HepG2 (cell line): ENCODE measurements around the gene STARD6. TPM values are rescaled to one million over a fixed set of nuclear protein-coding genes. Genes with fewer than 3 reads are reported as not detected.

Experiments
- ATAC-seq: fragments of 200-7000 bp; cut with Tn5 transposase; 3 replicates; pipeline ENCODE4 v1.9.1; 2020; ENCODE audit warnings: mild to moderate bottlenecking, moderate library complexity
- BruUV-seq: library from RNA; stranded (reverse); fragments of 400-500 nt; replicated peaks from 2 replicates; lab custom pipeline; 2021; lab: Mats Ljungman, UMichigan
- CTCF ChIA-PET: fragments of 300-600 bp; formaldehyde crosslinking; extraction: SDS; loops from one replicate; lab custom pipeline; 2021; ENCODE audit warnings: low total read pairs, inconsistent platforms, low intra/inter-chr PET ratio; lab: Yijun Ruan, JAX
- POLR2A ChIA-PET: fragments of 350-600 bp; sonication (Branson Sonifier 250); formaldehyde crosslinking; loops from one replicate; lab custom pipeline; 2020; ENCODE audit warnings: antibody characterized with exemption, inconsistent platforms; lab: Yijun Ruan, JAX
- DNase-seq: peaks from one replicate; pipeline ENCODE4 v3.0.0-alpha.2; 2015; ENCODE audit warnings: low spot score
- FAIRE-seq: peaks from 3 replicates; lab custom pipeline; 2011; peaks lifted over from hg19 to GRCh38; lab: Jason Lieb, UNC
- H2AFZ ChIP-seq: one replicate; pipeline ENCODE4 v1.6.1; 2011; ENCODE audit warnings: low read length, inconsistent platforms
- H3K27ac ChIP-seq: fragments of 300-600 bp; 3 replicates; pipeline ENCODE4 v1.8.0; 2011; ENCODE audit warnings: mixed run types, mild to moderate bottlenecking, mixed read lengths, low read length, inconsistent platforms; ENCODE audit not compliant: insufficient read depth; ENCODE audit errors: extremely low read length
- H3K27me3 ChIP-seq, 2 experiments: fragments of 200-600 bp in 1 of 2; 2 replicates in 1 of 2; 3 replicates in 1 of 2; pipeline versions ENCODE4 v1.6.0 to v1.8.0; 2011; ENCODE audit warnings: low read length in 2 of 2, mild to moderate bottlenecking in 2 of 2, moderate library complexity in 2 of 2, inconsistent platforms in 1 of 2; ENCODE audit not compliant: insufficient read depth in 2 of 2, control insufficient read depth in 1 of 2
- H3K36me3 ChIP-seq, 2 experiments: fragments of 200-600 bp in 1 of 2; replicated peaks in 1 of 2; 2 replicates in 1 of 2; 3 replicates in 1 of 2; pipeline versions ENCODE4 v1.5.1 to v1.8.0; 2011; ENCODE audit warnings: low read length in 2 of 2, inconsistent platforms in 1 of 2; ENCODE audit not compliant: insufficient read depth in 2 of 2, control insufficient read depth in 1 of 2
- H3K4me1 ChIP-seq: 2 replicates; pipeline ENCODE4 v1.5.1; 2012; ENCODE audit warnings: low read length, inconsistent platforms; ENCODE audit not compliant: insufficient read depth
- H3K4me2 ChIP-seq: 2 replicates; pipeline ENCODE4 v1.6.0; 2011; ENCODE audit warnings: low read depth, low read length, inconsistent platforms
- H3K4me3 ChIP-seq, 3 experiments: fragments of 200-600 bp in 1 of 3; sonication (generic), shearing (Covaris generic) in 1 of 3; replicated peaks in 1 of 3; 2 replicates each; pipeline ENCODE4 v1.5.1; 2011 to 2016; ENCODE audit warnings: low read length in 3 of 3, inconsistent platforms in 2 of 3, low read depth in 2 of 3, mild to moderate bottlenecking in 2 of 3, control low read depth in 1 of 3, mixed read lengths in 1 of 3; ENCODE audit not compliant: insufficient read depth in 1 of 3
- H3K79me2 ChIP-seq: one replicate; pipeline ENCODE4 v1.6.1; 2011; ENCODE audit warnings: low read length, inconsistent platforms; ENCODE audit not compliant: insufficient read depth
- H3K9ac ChIP-seq: 2 replicates; pipeline ENCODE4 v1.6.0; 2011; ENCODE audit warnings: mild to moderate bottlenecking, low read depth, low read length, inconsistent platforms; ENCODE audit not compliant: insufficient read depth
- H3K9me3 ChIP-seq: 2 replicates; pipeline ENCODE4 v1.5.1; 2012; ENCODE audit warnings: mild to moderate bottlenecking, low read length
- H4K20me1 ChIP-seq: 2 replicates; pipeline ENCODE4 v1.6.0; 2011; ENCODE audit warnings: inconsistent platforms, mild to moderate bottlenecking, low read length, moderate library complexity; ENCODE audit not compliant: insufficient read depth
- ESRRA ChIP-seq: sonication (generic); formaldehyde crosslinking; IDR thresholded peaks from 2 replicates; pipeline ENCODE4 v1.5.1; 2020; ENCODE audit warnings: mild to moderate bottlenecking, low read depth, missing genetic modification reagents
- FOXK1 ChIP-seq: sonication (generic); formaldehyde crosslinking; IDR thresholded peaks from 2 replicates; pipeline ENCODE4 v1.4.0; 2020; ENCODE audit warnings: low read depth, missing genetic modification reagents, borderline replicate concordance
- MNT ChIP-seq: fragments of 450-650 bp; IDR thresholded peaks from 2 replicates; pipeline ENCODE4 v1.6.1; 2016
- NBN ChIP-seq: fragments of 450-650 bp; conservative IDR thresholded peaks from 2 replicates; pipeline ENCODE4 v1.6.1; 2017
- PHF8 ChIP-seq: sonication (generic); formaldehyde crosslinking; IDR thresholded peaks from 2 replicates; pipeline ENCODE4 v1.5.0; 2020; ENCODE audit warnings: missing genetic modification reagents
- PREB ChIP-seq: sonication (generic); formaldehyde crosslinking; IDR thresholded peaks from 2 replicates; pipeline ENCODE4 v1.4.0; 2020; ENCODE audit warnings: missing genetic modification reagents
- RFX5 ChIP-seq: IDR thresholded peaks from 2 replicates; pipeline ENCODE4 v1.6.1; 2011; ENCODE audit warnings: low read depth, low read length, improper control_type of control experiment
- SNAPC5 ChIP-seq: sonication (generic); formaldehyde crosslinking; IDR thresholded peaks from 2 replicates; pipeline ENCODE4 v1.8.1; 2023; ENCODE audit warnings: mild to moderate bottlenecking, missing genetic modification reagents, borderline replicate concordance
- STAT6 ChIP-seq: sonication (generic); formaldehyde crosslinking; IDR thresholded peaks from 2 replicates; pipeline ENCODE4 v1.4.0; 2020; ENCODE audit warnings: missing genetic modification reagents, mild to moderate bottlenecking, borderline replicate concordance
- ZBTB44 ChIP-seq: sonication (generic); formaldehyde crosslinking; IDR thresholded peaks from 2 replicates; pipeline ENCODE4 v1.4.0; 2020; ENCODE audit warnings: missing genetic modification reagents
- ZNF232 ChIP-seq: sonication (generic); formaldehyde crosslinking; IDR thresholded peaks from 2 replicates; pipeline ENCODE4 v1.4.0; 2020; ENCODE audit warnings: missing genetic modification reagents, borderline replicate concordance
- ZNF282 ChIP-seq: fragments of 450-650 bp; IDR thresholded peaks from 2 replicates; pipeline ENCODE4 v1.6.1; 2018; ENCODE audit not compliant: partially characterized antibody
- ZNF292 ChIP-seq: sonication (generic); formaldehyde crosslinking; IDR thresholded peaks from 2 replicates; pipeline ENCODE4 v1.8.1; 2022; ENCODE audit warnings: mild to moderate bottlenecking, low read depth, missing genetic modification reagents, borderline replicate concordance
- ZNF510 ChIP-seq: sonication (generic); formaldehyde crosslinking; IDR thresholded peaks from 2 replicates; pipeline ENCODE4 v1.4.0; 2020; ENCODE audit warnings: low read depth, mild to moderate bottlenecking, missing genetic modification reagents
- ZNF724P ChIP-seq: sonication (generic); formaldehyde crosslinking; IDR thresholded peaks from 2 replicates; pipeline ENCODE4 v1.8.0; 2022; ENCODE audit warnings: missing genetic modification reagents, borderline replicate concordance
- in situ Hi-C: cut with HindIII; loops from 2 replicates; pipeline ENCODE4 v1.10.0; 2017; ENCODE audit warnings: low pct_unique_long_range_greater_than_20kb; ENCODE audit not compliant: extremely low pct_ligation_motif_present
- intact Hi-C: fragments of 100-400 bp; cut with micrococcal nuclease; formaldehyde crosslinking; loops from one replicate; pipeline ENCODE4 v1.10.0; 2022; ENCODE audit not compliant: unreplicated experiment
- polyA plus RNA-seq, 8 experiments: library from polyadenylated mRNA; depleted of rRNA in 3 of 8; stranded (reverse) in 7 of 8; unstranded in 1 of 8; fragments of >200 nt; fragmentation: Illumina TruSeq in 4 of 8; extraction: Trizol in 4 of 8; gene quantifications; 2 replicates each; pipeline versions ENCODE4 v1.2.1 to v1.2.3, GENCODE V29; 2011 to 2016; ENCODE audit warnings: low read depth in 4 of 8, missing spikeins in 1 of 8, mixed read lengths in 1 of 8; ENCODE audit not compliant: insufficient read depth in 1 of 8
- total RNA-seq, 5 experiments: library from RNA; depleted of rRNA; stranded (reverse); fragments of >200 nt; fragmentation: Illumina TruSeq; extraction: Trizol; gene quantifications; 2 replicates each; pipeline ENCODE4 v1.2.3, GENCODE V29; 2016; ENCODE audit warnings: low read depth in 1 of 5

STARD6 gene
- total and polyA plus RNA-seq, 2 of the 13 experiments (the other 11 are each of a cell fraction or from before 2014, with no cell fraction given), result not detected

GRCh38 chr18:54323561-54323960 is 34.1 kb downstream of the STARD6 start:
- no peak for ATAC-seq
- in situ Hi-C loops, result no loop called here
- no peak overlapping the region for H3K9ac ChIP-seq
- H3K27me3 ChIP-seq, result 0 out of 5 replicates have a peak, but pooled peaks cover 0 to 6% of the 10 kb centered on the region in 2 experiments
- H3K9me3 ChIP-seq, result no peaks in the 10 kb centered on the region
- TF ChIP-seq ZNF510 (CRISPR knock-in tag) (no peak), RFX5 (no peak), NBN (no peak), STAT6 (CRISPR knock-in tag) (no peak), ZNF282 (no peak), ZNF724P (CRISPR knock-in tag) (no peak), FOXK1 (CRISPR knock-in tag) (no peak), ZNF232 (no peak), SNAPC5 (CRISPR knock-in tag) (no peak), ZBTB44 (CRISPR knock-in tag) (no peak), MNT (no peak), PREB (no peak), ESRRA (no peak), PHF8 (CRISPR knock-in tag) (no peak), ZNF292 (CRISPR knock-in tag) (no peak)
- TF ChIP-seq, all 625 proteins: peak for 0
- DNase-seq (no peak), FAIRE-seq (no peak)
- H3K4me2 ChIP-seq, result no peak overlapping the region
- intact Hi-C loops, result no loop called here
- H3K4me3 ChIP-seq, result no peak overlapping the region
- no peaks in the 10 kb centered on the region for H3K4me1 ChIP-seq
- ChIA-PET CTCF (no interaction called here), POLR2A (no interaction called here)
- no peak overlapping the region for H3K27ac ChIP-seq
- no peaks in the 10 kb centered on the region for H4K20me1 ChIP-seq
- no peaks in the 10 kb centered on the region for H3K36me3 ChIP-seq
- no peak overlapping the region for H2AFZ ChIP-seq
- no TSS peak for BruUV-seq
- H3K79me2 ChIP-seq, result no peaks in the 10 kb centered on the region
